Nephron progenitor cell (in vitro differentiated cells): ENCODE measurements around the gene ARFGEF2.

Experiments
- DNase-seq: peaks from one replicate; pipeline ENCODE4 v3.0.0; 2021
- H3K27ac Mint-ChIP-seq: 2 replicates; pipeline ENCODE4 v1.8.0; 2021; ENCODE audit warnings: mild to moderate bottlenecking, moderate library complexity, mixed read lengths
- H3K27me3 Mint-ChIP-seq: 2 replicates; pipeline ENCODE4 v1.8.0; 2021; ENCODE audit warnings: mild to moderate bottlenecking, low read depth, mixed read lengths; ENCODE audit not compliant: poor library complexity
- H3K36me3 Mint-ChIP-seq: 2 replicates; pipeline ENCODE4 v1.8.0; 2021; ENCODE audit warnings: low read depth, mixed read lengths
- H3K4me1 Mint-ChIP-seq: 2 replicates; pipeline ENCODE4 v1.8.0; 2021; ENCODE audit warnings: mixed read lengths
- H3K4me3 Mint-ChIP-seq: 2 replicates; pipeline ENCODE4 v1.8.0; 2021; ENCODE audit warnings: mild to moderate bottlenecking, moderate library complexity, mixed read lengths
- H3K9me3 Mint-ChIP-seq: 2 replicates; pipeline ENCODE4 v1.8.0; 2021; ENCODE audit warnings: mild to moderate bottlenecking, moderate library complexity, mixed read lengths
- TF ChIP-seq, protein P1 (sequence below): fragments of 200-600 bp; sonication (generic); IDR thresholded peaks from 2 replicates; pipeline ENCODE4 v1.5.0; 2021; ENCODE audit warnings: antibody characterized with exemption

The ARFGEF2 gene

DNA sequence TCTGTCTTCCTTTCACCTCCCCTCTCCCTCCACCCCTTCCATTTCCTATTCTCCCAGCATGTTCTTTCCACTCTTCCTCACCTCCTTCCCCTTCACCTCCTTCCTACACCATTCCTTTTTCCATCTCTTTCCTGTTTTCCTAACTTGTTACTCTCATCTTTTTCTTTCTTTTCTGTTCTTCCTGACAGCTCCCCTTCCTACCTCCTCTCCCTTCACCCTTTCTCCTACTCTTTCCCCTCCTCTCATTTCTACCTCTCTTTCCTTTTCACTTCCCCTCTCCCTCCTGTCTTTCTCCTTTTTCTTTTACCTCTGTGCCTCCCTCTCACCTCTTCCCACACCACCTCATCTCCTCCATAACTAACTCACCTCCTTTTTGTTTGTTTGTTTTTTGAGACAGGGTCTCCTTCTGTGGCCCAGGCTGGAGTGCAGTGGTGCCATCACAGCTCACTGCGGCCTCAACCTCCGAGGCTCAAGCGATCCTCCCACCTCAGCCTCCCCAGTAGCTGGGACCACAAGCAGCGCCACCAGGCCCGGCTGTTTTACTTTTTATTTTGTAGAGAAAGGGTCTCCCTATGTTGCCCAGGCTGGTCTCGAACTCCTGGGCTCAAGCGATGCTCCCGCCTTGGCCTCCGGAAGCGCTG is 864 bp upstream of the ARFGEF2 start:
- Mint-ChIP-seq H3K9me3 (no peaks in the 10 kb centered on the region), H3K27me3 (no peaks in the 10 kb centered on the region), H3K4me1 (peaks cover 46% of the 10 kb centered on the region), H3K4me3 (peak overlapping the region; percentile 93), H3K36me3 (no peaks in the 10 kb centered on the region), H3K27ac (no peak overlapping the region)
- TF ChIP-seq, protein P1, sequence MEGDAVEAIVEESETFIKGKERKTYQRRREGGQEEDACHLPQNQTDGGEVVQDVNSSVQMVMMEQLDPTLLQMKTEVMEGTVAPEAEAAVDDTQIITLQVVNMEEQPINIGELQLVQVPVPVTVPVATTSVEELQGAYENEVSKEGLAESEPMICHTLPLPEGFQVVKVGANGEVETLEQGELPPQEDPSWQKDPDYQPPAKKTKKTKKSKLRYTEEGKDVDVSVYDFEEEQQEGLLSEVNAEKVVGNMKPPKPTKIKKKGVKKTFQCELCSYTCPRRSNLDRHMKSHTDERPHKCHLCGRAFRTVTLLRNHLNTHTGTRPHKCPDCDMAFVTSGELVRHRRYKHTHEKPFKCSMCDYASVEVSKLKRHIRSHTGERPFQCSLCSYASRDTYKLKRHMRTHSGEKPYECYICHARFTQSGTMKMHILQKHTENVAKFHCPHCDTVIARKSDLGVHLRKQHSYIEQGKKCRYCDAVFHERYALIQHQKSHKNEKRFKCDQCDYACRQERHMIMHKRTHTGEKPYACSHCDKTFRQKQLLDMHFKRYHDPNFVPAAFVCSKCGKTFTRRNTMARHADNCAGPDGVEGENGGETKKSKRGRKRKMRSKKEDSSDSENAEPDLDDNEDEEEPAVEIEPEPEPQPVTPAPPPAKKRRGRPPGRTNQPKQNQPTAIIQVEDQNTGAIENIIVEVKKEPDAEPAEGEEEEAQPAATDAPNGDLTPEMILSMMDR: no peak
- DNase-seq: no peak

DNA sequence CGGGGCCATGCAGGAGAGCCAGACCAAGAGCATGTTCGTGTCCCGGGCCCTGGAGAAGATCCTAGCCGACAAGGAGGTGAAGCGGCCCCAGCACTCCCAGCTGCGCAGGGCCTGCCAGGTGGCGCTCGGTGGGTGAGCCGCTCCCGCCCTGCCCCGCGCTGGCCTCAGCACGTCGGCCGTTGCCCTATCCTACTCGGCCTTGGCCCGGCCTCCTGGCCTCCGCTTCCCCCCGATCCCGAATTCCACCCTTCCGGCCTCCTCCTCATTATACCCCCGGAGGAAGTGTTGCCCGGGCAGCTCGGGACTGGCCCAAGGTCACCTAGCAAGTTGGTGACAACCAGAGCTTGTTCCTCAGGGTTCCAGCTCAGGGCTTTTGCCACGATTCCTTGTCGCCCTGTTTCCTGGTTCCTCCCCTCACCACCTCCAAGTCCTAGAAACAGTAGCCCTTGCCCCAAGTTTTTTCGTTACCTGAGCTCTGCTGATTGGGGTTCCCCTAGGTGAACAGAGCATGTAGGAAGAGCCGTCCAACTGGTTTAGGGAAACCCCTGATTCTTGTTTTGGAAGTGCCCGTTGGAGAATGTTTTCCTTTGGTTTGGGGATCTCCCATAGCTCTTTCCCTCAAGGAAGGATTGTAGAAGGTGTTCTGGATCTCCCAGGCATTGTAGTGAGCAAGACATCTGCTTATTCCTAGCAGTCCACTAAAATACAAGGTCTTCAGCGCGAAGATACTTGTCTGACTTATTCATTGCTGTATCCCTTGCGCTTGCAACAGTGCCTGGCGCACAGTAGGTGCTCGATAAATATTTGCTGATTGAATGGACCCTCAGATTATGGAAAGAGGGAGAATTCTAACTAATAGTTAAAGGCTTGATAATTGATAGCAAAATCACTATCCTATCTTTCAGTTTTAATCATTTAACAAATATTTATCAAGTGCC is 641 bp downstream of the ARFGEF2 start:
- peaks cover 46% of the 10 kb centered on the region for H3K4me1 Mint-ChIP-seq
- DNase-seq: no peak
- no peaks in the 10 kb centered on the region for H3K27me3 Mint-ChIP-seq
- H3K36me3 Mint-ChIP-seq: peaks cover 6% of the 10 kb centered on the region
- H3K9me3 Mint-ChIP-seq: peaks cover 4% of the 10 kb centered on the region
- TF ChIP-seq, protein P1: no peak
- peak overlapping the region; percentile 99 for H3K27ac Mint-ChIP-seq
- peak overlapping the region; percentile 98 for H3K4me3 Mint-ChIP-seq

DNA sequence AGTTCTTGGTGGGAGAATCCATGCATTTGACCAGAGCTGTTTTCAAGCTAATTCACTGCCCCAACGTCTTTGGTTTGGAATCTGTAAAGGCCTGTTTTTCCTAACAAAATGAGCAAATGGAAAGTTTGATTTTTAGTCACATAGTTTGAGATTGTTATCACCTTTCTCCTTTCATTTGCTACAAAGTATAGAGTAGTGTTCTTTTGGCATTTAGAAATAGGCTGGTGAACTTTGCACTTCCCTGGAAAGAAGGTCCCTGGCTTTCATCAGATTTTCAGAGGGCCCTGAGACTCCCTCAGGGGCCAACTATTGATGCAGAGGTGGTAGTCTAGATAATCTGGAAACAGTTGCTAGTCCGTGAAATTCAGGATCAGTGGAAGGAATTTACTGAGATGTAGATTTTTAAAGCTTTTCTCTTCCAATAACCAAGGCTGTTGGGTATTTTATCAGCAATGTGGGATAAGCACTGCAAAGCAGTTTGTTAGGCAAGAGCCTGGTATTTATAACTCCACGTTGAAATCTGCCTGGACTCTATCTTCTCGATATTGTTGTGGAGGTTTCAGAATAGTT is 1.7 kb downstream of the ARFGEF2 start:
- Mint-ChIP-seq H3K4me1 (peaks cover 46% of the 10 kb centered on the region), H3K27me3 (no peaks in the 10 kb centered on the region), H3K9me3 (peaks cover 4% of the 10 kb centered on the region), H3K36me3 (peaks cover 8% of the 10 kb centered on the region), H3K27ac (peak overlapping the region; percentile 33), H3K4me3 (peak overlapping the region; percentile 98)
- TF ChIP-seq, protein P1: no peak
- DNase-seq: no peak

DNA sequence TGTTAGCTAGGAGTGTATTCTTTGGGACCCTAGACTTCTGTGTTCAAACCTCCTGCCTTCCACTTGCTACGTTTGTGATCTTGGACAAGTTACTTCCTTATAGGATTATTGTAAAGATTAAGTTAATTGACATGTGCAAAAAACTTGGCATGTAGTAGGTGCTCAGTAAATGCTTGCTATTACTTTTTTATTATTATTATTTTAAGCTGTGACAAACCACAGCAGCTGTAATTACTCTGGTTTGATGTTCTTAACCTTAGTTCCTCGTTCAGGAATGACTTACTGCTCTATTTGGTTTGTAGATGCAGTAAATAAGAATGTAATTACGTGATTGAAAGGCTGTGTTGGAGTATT is 3.2 kb downstream of the ARFGEF2 start:
- H3K27ac Mint-ChIP-seq: no peak overlapping the region
- H3K9me3 Mint-ChIP-seq: peaks cover 4% of the 10 kb centered on the region
- no peak overlapping the region for H3K4me3 Mint-ChIP-seq
- H3K36me3 Mint-ChIP-seq: peaks cover 8% of the 10 kb centered on the region
- DNase-seq: no peak
- peaks cover 38% of the 10 kb centered on the region for H3K4me1 Mint-ChIP-seq
- H3K27me3 Mint-ChIP-seq: no peaks in the 10 kb centered on the region
- TF ChIP-seq, protein P1: no peak

DNA sequence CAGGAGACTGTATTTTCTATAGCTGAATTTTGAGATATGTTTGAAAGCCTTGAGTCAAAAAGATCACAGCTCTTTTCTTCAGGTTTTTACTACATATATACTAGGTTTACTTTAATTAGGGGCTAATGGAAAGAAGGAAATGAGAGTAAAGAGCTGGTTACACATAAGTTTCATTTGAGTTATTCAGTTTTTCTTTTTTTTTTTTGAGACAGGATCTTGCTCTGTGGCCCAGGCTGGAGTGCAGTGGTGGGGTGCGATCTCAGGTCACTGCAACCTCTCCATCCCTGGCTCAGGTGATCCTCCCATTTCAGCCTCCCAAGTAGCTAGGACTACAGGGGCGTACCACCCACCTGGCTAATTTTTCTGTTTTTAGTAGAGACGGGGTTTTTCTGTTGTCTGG is 4.8 kb downstream of the ARFGEF2 start:
- no peaks in the 10 kb centered on the region for H3K27me3 Mint-ChIP-seq
- no peak overlapping the region for H3K27ac Mint-ChIP-seq
- no peak overlapping the region for H3K4me3 Mint-ChIP-seq
- no peak for DNase-seq
- TF ChIP-seq, protein P1: no peak
- peaks cover 23% of the 10 kb centered on the region for H3K4me1 Mint-ChIP-seq
- H3K36me3 Mint-ChIP-seq: peaks cover 8% of the 10 kb centered on the region
- peaks cover 4% of the 10 kb centered on the region for H3K9me3 Mint-ChIP-seq
